GM18951 (cell line): ENCODE measurements around the gene THEMIS.
"Not testable (repeated sequence)": the region's sequence is repeated elsewhere in the genome, so short reads cannot be mapped to it uniquely, and the experiment has no call there.

ENCODE experiments used
- POLR2A ChIP-seq: IDR thresholded peaks from 4 replicates; pipeline ENCODE4 v1.6.1; 2011; ENCODE audit warnings: mild to moderate bottlenecking; ENCODE audit not compliant: insufficient read length, insufficient read depth; ENCODE audit errors: extremely low read depth
- in situ Hi-C: fragments of 300-500 bp; cut with MboI; formaldehyde crosslinking; loops from one replicate; pipeline ENCODE4 v1.12.0; 2022; ENCODE audit warnings: low sequenced_read_pairs, mixed read lengths, inconsistent platforms; ENCODE audit not compliant: unreplicated experiment

The THEMIS gene

GRCh38 chr6:127900935-127901334, at the start of gene THEMIS:
Gene THEMIS, minus strand, starts transcription at chr6:127901058. Its CDS starts 126 bp downstream, at chr6:127900932.
- no peak for TF ChIP-seq POLR2A

GRCh38 chr6:127949251-127949650, 48.4 kb upstream of the THEMIS start:
- TF ChIP-seq POLR2A = no peak
- in situ Hi-C loops = no loop called here

More at GRCh38 chr6:127900935-127901334, at the start of gene THEMIS:
- in situ Hi-C loops = no loop called here

GRCh38 chr6:127946388-127946787, 45.5 kb upstream of the THEMIS start:
- in situ Hi-C loops = no loop called here
- no peak for TF ChIP-seq POLR2A

GRCh38 chr6:127945434-127946097, 44.7 kb upstream of the THEMIS start:
- TF ChIP-seq POLR2A = no peak
- in situ Hi-C loops = no loop called here

GRCh38 chr6:127941228-127941627, 40.4 kb upstream of the THEMIS start:
- in situ Hi-C loops = no loop called here
- no peak for TF ChIP-seq POLR2A

GRCh38 chr6:127939442-127940066, 38.7 kb upstream of the THEMIS start:
- no peak for TF ChIP-seq POLR2A
- in situ Hi-C loops = no loop called here

- TF ChIP-seq POLR2A = no peak
- in situ Hi-C loops = no loop called here
Measured at GRCh38 chr6:127938701-127939100, 37.8 kb upstream of the THEMIS start.

GRCh38 chr6:127937747-127938146, 36.9 kb upstream of the THEMIS start:
- in situ Hi-C loops = no loop called here

GRCh38 chr6:127937102-127937501, 36.2 kb upstream of the THEMIS start:
- TF ChIP-seq POLR2A = no peak
- in situ Hi-C loops = no loop called here

More at GRCh38 chr6:127937747-127938146, 36.9 kb upstream of the THEMIS start:
- no peak for TF ChIP-seq POLR2A

- in situ Hi-C loops = no loop called here
- TF ChIP-seq POLR2A = no peak
Measured at GRCh38 chr6:127934956-127935355, 34.1 kb upstream of the THEMIS start.

- TF ChIP-seq POLR2A = no peak
- in situ Hi-C loops = no loop called here
Measured at GRCh38 chr6:127933852-127934840, 33.3 kb upstream of the THEMIS start.

- no peak for TF ChIP-seq POLR2A
- in situ Hi-C loops = no loop called here
Measured at GRCh38 chr6:127933137-127933536, 32.3 kb upstream of the THEMIS start.

GRCh38 chr6:127932708-127933107, 31.9 kb upstream of the THEMIS start:
- in situ Hi-C loops = no loop called here
- no peak for TF ChIP-seq POLR2A

- in situ Hi-C loops = not testable (repeated sequence)
Measured at GRCh38 chr6:127926441-127926840, 25.6 kb upstream of the THEMIS start.
